ENCODE data around the gene ADRA2A.

ADRA2A gene

DNA sequence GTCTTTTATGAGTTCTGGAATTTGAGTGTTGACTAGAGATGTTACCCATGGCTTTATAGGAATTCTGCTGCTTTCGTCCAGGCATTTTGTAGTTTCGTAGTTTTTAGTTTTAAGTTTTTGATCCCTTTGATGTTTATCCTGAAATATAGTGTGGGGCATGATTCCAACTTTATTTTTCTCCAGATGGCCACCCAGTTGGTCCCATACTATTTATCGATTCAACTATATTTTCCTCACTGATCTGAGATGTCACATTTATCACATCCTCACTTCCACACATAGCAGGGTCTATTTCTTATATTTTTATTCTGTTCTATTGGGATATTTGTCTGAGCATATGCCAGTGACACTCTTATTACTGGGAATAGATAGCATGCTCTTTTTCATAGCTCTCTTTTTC, 33.9 kb downstream of the ADRA2A start:
- DNase-seq, result no peak

DNA sequence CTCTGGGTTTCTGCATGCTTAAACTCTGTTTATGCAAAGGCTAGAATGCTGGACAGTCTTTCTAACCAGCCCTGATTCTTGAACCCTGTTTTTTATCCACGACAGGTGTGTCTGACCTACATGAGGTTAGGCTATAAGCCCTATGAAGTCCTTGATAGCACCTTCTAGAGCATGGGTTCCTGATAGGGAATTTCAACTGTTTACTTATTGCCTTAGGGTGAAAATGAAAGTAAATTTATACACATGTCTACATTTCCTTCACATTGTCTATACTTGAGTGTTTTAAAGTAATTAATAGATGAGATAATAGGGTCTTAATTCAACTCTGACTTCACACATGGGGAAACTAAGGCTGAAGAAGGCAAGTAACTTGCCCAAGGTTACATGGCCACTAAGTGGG, 35.5 kb downstream of the ADRA2A start:
- DNase-seq, result no peak

DNA sequence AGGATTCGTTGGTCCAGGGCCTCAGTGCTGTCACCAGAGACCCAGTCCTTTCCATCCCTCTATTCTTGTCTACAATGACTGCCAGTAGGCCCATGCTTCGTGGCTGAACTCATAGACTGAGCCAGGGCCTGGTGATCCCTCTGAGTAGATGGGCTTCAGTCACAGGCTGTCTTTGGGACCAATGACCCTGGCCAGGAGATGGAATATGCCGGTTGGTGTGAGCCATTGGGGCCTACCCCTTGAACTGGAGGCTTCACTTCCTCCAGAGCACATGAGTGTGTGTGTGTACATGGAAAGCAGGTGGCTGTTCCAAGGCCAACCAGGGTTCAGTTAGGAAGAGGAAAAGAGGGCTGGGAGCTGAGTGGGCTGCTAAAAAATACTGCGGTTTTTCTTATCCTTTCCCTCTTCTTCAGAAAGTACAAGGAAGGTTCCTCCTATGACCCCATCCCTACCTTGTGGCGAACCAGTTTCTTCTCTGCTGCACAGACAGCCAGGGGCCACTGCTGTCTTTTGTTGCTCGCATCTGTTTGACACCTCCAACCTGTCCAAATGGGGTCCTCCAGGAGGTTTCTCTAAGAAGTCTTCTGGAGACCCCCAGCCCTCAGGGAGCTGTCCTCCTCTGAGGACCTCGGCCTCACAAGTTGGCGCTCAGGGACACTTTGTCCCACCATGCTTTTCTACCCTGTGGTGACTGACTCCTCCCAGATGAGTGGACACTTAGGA, 36.6 kb downstream of the ADRA2A start:
- no peak for DNase-seq

DNA sequence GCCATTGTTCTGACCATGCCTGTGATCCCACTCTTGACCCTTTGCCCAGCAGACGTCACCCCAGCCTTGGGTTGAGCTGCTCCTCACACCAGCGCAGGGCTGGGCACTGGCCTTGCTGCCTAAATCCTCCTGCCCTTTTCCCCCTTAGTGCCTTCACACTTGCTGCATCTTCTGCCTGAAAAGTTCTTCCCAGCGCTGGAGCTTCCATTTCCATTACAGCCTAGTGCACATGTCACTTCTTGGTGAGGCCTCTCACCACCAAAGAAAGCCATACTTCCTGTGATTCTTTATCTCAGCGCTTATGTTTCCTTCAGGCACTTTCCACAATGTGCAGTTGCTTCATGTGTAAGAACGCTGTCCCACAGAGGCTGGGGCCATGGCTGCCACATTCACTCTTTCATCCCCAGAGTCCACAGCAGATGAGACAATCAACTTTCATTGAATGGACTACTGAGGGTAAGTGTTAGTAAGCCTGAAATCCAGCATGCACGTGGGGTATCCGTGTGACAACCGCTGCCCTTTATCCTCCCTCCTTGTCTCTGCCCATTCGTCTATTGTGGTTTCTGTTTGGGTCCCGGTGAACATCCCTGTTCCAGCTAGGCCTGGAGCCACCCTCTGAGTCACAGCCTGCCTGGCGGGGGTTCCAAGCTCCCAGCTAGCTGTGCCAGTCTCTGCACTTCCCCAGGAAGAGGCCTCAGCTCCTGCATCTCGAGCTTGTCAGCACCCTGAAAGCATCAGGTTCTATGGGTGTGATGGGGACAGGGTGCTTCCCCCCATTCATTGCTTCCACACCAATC, 37.3 kb downstream of the ADRA2A start:
- DNase-seq, result no peak

DNA sequence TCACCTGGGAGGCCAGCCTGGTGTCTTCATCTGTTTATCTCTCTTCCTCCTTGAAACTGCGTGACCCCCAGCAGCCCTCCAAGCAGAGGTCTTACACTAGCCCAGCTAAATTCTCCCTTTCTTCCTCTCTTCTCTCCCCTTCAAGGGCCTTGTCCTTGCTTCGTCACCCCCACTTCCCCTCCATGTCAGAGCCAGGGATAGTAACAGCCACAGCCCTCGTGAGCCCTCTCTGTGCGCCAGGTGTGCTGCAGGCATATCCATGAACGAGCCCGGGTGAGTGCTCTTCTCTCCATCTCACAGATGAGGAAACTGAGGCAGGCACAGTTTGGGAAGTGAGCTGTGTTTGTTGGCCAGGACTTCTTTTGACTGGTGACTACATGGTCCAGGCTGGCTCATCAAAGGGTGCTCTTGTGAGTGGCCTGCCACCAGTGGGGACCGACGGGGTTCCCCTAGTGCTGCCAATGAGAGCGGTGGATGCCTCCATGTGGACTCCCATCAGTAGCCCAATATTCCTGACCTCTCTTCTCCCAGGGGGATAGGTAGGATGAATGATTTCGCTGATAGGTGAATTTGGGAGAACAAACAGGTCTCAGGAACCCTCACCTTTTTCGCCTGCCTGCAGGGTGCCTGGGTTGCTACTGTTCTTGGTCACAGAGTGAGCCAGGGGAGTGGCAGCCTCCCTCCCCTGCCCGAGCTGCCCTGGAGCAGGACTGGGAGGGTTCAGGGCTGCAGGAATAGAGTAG, 38.1 kb downstream of the ADRA2A start:
- no peak for DNase-seq

DNA sequence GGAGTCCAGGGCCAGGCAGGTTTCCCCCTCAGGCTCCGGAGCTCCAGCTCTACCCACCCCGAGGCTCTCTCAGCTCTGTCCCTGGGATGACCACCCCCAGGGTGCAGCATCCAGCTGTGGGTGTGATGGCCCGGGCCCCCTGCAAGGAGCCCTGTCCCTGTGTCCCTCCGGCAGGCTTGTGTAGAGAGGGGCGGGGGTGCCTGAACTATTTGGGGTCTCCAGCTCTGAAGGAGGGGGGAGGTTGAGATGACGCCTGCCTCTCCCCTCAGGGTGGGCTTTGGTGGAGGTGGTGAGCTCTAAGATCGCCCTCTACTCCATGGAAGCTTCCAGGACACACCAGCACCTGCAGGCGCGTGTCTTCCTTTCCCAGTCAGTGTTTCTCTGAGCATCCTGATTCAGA, 39.4 kb downstream of the ADRA2A start:
- DNase-seq, result no peak

DNA sequence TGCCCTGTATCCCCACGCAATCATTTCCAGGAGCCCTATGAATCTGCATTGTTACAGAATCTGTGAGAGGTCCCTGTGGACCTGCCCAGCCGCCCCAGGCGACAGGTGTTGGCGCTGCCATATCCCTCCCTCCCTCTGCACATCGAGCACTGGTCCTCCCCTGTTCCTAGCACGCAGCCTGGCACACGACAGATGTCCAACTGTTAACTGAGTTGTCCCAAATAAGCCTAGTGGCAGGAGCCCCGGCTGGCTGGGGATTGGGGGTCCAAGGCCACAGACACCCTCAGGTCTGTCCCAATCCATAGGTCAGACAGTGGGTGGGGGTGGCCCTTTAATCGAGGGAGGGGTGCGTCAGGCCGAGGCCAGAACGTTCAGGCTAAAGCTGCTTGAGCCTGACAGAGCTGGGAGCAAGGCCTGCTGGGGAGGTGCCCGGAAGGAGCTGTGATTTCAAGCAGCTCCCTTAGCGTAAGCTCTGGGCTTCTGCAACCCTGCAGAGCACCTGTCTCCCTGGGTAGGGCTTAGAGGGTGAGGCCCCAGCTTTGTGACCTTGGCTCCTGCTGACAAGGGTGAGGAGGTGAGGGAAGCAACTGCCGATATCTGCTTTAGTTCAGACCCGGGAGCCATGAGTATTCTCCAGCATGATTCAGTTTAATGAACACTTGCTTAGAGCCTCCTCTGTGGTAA, 40.1 kb downstream of the ADRA2A start:
- no peak for DNase-seq

DNA sequence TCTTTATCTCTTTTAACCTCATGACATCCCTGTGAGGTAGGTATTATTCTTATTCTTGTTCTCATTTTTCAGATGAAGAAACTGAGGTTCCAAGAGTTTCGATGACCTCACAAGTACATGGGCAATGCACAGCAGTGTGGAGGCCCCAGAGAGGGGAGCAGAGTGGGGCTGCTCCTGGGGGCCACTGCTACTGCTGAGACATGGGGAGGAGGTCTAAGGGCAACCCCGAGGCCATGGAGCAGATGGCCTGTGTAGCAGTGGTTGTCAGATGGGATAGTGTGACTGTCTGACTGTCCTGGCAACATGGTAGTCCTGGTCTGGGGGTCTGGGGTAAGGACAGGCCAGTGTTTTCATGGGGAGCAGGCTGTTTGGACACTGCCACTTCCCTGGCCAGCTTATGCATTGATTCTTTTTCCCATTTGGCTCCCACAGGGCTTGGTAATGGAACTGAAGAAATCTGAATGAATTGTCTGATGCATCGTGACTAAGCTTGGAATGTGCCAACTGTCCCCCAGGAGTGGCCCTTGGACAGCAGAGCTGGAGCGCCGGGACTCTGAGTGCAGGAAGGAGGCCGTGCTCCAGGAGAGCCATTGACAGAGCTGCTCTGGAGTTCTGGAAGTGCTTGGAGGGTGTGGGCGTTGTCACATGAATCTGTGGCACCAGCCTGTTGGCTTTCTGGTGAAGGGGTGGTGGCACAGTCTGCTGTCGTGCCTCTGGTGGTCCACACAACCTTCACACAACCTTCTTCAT, 40.9 kb downstream of the ADRA2A start:
- no peak for DNase-seq

DNA sequence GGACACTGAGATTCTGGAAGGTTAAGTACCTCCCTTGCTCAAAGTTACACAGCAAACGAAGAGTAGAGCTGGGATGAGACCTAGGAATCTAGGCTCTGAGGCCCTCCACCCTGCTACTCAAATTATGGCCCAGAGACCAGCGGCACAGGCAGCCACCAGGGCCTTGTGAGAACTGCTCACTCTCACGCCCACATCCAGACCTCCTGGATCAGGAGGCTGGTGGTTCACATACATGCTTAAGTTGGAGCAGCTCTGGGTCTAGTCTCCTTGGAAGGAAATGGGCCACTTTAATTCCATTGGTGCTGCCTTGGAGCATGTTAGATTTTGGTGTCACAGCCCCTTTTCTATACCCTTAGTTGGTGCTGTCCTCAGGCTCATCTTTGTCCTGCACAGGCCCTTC, 41.9 kb downstream of the ADRA2A start:
- DNase-seq, result no peak

DNA sequence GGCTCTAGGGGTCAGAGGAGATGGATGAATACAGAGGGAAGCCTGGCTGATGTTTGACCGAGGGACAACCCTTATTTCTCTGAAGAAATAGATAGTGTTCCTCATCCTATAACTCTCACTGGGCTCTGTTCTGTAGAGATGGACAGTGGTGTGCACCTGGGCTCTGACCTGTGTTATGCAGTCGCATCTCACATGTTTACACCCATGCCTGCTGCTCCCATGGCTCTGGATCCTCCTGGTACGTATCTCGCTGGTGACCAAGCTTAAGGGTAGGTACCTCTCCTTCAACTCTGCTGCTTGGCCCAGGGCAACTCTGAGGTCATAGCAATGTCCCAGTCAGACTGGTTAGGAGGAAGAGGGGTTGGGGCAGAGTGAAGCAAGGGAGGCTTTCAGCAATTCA, 42.8 kb downstream of the ADRA2A start:
- DNase-seq, result no peak

DNA sequence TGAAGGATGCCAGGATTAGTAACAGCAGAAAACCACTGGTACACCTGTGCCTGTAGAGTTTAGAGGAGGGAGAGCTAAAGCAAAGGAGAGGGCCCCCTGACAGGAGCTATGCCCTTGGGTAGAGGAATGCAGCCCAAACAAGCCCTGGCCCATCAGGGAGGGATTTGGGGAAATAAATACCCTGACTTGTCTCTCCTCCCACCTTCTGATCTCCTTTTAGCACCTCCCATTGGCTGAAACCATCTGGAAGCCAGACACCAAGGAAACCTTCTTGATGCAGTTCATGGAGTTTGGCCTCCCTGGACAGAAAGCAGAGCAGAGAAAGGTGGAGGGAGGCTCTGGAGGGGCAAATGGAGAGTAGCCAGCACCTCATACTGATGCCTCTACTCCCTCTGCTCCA, 45.3 kb downstream of the ADRA2A start:
- DNase-seq, result no peak

DNA sequence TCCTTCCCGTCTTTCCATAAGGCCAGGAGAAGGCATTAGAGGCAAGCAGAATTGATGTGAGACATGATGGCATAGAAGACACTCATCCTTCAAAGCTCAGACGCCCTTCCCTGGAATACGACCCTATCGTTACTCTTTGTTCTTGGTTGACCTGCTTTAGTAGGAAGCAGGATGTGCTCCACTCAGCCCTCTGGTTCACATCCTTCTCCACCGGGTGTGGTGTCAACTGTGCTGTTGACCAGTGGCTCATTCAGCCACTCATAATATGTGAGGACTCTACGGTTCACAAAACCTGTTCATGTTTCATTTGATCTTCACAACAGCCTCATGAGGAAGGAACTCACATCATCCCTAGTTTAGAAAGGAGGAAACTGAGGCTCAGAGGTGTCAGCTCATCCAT, 47.1 kb downstream of the ADRA2A start:
- no peak for DNase-seq

DNA sequence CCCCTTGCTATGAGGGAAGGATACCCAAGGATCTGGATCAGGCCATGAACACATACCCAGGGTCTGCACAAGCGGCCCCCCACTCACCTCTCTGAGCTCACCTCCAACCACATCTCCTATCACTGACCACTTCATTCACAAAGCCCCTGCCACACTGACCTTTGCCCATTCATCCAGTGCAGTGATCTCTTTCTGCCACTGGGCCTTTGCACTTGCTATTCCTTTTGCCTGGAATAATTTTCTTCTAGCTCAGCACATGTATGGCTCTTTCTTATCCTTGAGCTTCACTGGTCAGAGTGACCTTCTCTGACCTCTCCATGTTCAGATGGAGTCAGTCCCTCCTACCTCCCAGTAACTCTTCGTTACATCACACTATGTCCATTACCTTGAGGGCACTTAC, 48.3 kb downstream of the ADRA2A start:
- no peak for DNase-seq

DNA sequence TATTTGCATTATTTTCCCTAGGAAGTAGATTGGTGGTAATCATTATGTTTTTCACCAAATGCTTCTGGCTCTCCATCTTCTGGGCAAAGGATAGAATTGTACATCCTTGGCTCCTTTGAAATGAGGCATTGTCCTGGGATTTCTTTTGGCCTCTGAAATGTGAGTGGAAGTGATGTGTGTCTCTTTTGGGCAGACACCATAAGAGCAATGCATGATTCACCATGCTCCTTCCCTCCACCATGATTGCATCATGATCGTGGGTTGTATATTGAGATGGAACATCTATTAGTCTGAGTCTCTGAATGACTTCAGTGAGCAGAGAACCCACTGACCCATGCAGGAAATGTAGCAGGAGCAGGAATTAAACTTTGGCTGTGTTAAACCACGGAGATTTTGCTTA, 49.2 kb downstream of the ADRA2A start:
- DNase-seq, result no peak

DNA sequence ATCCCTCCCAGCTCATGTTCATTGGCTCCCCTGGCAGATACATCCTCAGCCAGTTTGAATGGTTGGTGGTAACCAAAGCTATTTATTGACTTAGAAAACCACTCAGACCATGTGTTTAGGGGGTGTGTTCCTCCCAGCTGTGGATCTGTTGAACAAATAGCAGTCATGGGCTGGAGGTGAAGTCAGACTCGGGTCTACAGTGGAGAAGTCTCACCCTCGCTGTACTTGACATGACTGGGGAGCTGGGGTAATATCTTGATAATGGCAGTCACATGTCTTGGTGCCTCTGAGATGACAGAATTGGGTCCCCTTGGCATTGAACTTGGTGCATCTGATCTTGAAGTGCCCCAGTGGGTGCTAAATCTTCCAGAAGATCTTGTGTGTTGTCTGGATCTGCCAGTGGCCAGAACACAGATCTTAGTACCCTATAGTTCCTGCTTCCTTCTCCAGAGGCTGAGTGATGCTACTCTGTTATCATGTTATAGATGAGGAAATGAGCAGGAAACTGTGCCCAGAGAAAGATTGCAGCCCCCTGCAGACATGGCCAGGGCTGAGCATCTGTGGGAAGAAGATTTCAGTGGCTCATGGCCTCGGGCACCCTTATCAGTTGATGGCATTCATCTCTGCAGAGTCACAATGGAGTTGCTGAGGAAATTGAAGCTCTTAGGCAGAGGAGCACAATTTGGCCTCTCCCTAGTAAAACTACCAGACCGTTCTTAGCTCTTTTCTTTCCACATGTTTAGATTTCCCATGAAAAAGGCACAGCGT, 50.4 kb downstream of the ADRA2A start:
- no peak for DNase-seq

DNA sequence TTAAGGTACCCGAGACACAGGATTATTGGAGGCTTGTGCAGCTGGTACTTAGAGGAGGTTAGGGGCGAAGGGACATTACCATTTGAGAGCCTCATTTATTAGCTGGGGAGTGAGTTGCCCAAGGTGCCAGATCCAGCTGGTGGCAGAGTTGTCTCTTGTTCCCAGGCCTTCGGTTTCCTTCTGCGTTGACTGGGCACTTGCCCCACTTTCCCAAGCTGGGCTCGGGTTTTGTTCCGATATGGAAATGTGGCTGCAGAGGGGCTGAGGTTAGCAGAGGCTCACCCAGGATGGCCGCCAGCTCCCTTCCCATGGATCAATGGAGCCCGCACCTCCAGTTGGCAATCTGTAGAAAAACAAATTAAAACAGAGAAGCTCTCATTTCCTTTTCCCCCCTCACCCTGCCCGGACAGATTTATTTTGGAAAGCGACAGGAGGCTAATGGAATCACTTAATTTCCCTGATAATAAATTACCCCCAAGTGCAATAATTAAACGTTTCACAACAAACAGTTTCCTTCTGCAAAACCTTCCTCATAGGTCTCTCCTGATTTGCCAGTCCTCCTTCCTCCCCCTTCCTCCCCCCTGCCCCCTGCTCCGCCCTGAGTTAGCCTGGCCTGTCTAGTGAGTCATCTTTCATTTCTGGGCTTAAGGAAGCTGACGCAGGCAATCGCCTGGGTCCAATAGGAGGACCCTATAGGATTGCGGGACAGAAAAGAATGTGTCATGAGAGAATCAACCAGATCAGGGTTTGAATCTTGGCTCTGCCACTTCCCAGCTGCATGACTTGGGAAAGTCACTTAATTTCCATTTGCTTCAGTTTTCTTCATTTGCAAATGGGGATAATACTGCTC, 51.7 kb downstream of the ADRA2A start:
- no peak for DNase-seq

DNA sequence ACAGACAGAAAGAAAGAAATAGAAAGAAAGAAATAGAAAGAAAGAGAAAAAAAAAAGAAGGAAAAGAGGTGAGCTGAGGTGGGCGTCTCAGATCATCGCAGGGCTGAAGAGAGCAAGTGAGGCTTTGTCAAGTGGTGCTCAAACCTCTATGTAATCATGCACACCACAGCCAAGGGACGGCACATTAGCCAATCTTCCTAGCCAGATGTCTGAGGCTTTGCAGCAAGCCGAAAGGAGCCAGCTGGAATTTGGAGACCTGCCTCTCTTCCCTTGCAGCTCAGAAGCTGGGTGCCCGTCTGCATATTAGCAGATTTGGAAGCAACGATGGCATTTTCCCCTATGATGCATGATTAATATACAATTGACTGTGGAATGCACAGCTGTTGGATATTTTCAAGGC, 52.5 kb downstream of the ADRA2A start:
- DNase-seq, result no peak

DNA sequence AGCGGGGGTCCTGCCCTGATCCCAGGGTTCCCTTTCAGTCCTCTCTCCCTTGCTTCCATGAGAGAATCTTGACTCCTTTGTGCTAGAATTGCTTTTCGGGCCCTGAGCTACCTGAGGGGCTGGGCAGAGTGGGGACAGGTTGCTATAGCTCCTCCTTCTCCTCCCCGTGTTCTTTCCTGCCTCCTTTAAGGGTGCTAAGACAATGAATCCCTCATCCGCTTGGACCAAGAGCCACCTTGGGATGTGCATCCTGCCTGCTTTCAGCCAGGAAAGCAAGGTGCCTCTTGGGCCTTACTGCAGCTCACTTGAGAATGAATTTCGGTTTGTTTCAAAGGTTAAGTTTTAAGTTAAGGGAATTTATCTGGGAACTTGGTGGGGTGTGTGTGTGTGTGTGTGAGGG, 53.6 kb downstream of the ADRA2A start:
- DNase-seq, result no peak
